Measurements from ENCODE around the gene ITGB4.

The ITGB4 gene

GRCh38 chr17:75697651-75698291, 23.5 kb upstream of the ITGB4 start:
- ATAC-seq, result no peak

GRCh38 chr17:75698659-75699058, 22.6 kb upstream of the ITGB4 start:
- ATAC-seq, result no peak
- DNase-seq, result no peak

More at GRCh38 chr17:75697651-75698291, 23.5 kb upstream of the ITGB4 start:
- DNase-seq, result no peak

- no peak for DNase-seq
- no peak for ATAC-seq
Measured at GRCh38 chr17:75701288-75701687, 20.0 kb upstream of the ITGB4 start.

DNA sequence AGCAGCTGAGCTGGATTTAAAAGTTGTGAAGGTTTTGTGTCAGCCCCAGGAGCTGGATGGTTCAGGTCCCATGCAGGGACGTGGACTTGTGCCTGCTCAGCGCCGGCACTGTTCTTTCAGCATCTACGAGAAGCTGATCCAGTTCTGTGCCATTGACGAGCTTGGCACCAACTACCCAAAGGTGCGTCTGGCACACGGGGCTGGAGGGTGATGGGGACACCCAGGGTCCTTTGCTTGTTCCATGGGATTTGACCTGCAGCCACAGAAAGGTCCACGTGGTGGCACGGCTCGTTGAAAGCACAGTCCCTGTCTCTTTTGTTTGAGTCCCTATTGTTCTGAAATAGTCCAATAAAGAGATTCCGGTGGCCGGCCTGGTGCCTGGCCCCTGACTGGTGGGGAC, 18.1 kb upstream of the ITGB4 start:
- ATAC-seq (no peak), DNase-seq (no peak)

GRCh38 chr17:75703591-75703990, 17.7 kb upstream of the ITGB4 start:
- DNase-seq, result no peak
- ATAC-seq, result no peak

DNA sequence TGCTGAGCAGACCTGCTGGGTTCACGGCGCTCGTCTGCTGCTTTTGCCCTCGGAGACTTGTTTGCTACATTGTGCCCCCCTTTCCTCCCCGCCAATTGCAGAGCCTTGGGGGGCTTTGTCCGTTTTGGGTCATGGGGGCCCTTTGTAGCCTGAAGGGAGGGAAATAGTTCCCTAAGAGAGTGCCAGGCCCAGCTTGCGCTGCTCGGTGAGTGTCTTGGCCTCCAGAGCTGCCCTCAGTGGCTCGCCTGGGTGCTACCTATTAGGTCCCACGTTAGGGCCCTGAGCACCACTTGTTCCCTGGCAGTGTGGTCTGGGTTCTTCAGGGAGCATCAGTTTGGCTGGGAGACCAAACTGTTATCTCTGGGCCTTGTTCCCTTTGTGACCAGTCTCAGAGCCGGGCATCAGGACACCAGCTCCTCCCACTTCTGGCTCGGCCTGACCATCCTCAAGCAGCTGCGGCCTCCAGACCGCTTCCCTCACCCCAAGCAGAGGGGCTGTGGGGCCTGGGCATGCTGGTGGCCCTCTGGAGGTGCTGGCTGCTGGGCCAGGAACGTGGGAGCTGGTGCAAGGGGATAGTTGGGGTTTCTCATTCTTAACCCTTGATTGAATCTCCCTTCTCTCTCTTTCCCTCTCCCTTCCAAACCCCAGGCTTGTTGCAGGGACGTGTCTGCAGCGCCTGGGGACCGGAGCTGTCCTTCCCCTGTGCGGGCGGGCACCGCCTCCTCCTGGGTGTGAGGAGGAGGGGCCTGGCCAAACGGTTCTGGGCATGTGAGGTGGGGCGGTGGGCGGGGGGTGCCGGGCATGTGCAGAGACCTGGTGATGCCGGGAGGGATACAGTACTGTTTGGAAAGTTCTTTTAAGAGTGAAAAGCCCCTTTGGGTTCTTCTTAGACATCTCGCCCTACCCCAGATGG, 16.0 kb upstream of the ITGB4 start:
- ATAC-seq (no peak), DNase-seq (no peak)

DNA sequence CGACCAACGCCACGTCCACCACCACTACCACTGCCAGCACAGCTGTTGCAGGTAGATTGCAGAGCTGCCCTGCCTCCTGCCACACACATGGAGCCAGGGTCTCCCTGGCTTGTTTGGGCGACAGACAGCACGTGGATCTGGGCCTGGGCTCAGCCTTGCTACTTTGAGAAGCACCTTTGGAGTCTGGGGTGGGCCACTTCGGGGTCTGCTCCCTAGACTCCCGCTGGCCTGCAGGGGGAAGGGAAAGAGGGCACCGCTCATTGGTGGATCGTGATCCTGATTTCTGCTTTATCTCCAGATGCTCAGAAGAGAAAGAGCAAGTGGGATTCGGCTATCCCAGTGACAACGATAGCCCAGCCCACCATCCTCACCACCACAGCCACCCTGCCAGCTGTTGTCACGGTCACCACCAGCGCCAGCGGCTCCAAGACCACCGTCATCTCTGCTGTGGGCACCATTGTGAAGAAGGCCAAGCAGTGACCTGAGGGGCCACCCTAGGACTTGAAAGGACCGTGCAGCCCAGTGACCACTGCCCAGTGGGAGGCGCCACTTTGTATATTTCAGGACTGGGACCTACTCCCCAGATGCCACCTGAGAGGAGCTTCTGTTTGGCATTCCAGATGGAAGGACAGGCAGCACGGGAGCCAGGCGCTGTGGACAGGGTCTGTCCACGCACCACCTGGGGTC, 15.1 kb upstream of the ITGB4 start:
- ATAC-seq (no peak), DNase-seq (no peak)

- DNase-seq, result no peak
- no peak for ATAC-seq
Measured at GRCh38 chr17:75707079-75707571, 14.1 kb upstream of the ITGB4 start.

DNA sequence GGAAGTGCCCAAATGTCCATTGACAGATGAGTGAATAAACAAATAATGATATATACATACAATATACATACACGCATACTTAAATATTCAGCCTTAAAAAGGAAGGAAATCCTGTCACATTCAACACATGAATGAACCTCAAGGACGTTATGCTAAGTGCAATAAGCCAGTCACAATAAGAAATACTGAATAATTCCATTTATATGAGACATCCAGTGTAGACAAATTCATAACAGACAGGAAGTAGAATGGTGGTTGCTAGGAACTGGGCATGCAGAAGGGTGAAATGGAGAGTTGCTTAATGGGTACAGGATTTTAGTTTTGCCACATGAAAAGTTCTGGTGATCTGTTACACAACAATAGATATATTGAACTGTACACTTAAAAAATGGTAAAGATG, 8.8 kb upstream of the ITGB4 start:
- no peak for DNase-seq
- no peak for ATAC-seq

- ATAC-seq (no peak), DNase-seq (no peak)
Measured at GRCh38 chr17:75719732-75720131, 1.5 kb upstream of the ITGB4 start.

GRCh38 chr17:75721463-75722011, 278 bp downstream of the ITGB4 start:
- no peak for DNase-seq
- ATAC-seq, result no peak

- ATAC-seq (no peak), DNase-seq (no peak)
Measured at GRCh38 chr17:75722076-75722475, 817 bp downstream of the ITGB4 start.

DNA sequence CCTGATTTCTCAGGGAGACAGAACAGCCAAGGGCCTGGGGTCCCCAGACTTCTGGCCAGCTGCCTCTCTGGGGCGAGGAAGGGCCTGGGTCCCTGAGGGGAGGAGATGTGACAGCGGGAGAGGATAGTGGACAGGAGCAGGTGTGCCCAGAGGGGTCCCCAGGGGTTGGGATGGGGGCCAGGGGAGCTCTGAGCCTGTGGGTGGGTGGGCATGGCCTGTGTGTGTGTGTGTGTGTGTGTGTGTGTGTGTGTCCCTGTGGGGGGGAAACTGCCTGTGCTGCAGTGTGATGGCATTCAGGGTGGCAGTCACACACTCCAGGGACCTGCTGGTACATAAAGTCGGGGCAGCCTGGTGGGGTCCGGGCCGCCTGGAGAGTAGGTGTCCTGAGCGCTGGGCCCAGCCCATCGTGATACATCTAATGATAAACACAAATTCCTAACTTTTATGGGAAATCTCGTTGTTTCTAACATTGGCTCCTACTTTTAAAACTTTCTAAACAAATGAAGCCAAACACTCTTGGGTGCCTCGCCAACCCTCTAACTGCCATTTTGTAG, 1.4 kb downstream of the ITGB4 start:
- no peak for ATAC-seq
- DNase-seq, result no peak

DNA sequence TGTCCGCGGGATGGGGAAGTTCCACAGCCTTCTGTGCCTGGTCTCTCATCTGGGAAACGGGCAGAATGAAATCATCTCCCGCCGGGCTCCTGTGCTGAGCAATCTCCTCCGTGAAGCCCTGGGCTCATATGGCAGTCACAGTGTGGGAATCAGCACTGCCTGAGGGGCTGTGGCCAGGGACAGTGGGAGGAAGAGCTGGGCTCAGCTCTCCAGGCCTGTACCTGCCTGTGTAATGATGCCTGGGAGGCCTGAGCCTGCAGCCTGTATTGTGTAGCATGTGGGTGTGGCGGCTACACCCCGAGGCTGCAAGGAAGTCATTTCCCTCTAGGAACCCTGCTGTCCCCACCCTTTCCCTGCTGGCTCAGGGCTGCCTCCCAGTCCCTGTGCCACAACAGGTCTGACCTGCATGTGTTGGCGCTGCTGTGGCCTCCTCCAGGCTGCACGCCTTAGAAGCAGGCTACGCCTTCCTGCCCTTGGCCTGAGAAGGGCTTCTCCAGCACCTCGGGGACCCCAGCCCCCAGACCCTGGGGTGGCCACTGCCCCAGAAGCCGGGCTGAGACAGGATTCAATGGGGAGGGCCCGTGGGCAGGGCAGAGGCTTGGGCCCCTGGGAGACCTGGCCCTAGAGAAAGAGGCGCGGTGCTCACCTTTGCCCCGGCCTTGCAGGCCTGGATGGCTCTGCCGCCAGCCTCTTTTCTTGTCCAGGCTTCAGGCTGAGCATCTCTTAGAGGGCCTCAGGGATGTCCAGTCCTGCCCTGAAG, 2.1 kb downstream of the ITGB4 start:
- ATAC-seq (no peak), DNase-seq (no peak)

DNA sequence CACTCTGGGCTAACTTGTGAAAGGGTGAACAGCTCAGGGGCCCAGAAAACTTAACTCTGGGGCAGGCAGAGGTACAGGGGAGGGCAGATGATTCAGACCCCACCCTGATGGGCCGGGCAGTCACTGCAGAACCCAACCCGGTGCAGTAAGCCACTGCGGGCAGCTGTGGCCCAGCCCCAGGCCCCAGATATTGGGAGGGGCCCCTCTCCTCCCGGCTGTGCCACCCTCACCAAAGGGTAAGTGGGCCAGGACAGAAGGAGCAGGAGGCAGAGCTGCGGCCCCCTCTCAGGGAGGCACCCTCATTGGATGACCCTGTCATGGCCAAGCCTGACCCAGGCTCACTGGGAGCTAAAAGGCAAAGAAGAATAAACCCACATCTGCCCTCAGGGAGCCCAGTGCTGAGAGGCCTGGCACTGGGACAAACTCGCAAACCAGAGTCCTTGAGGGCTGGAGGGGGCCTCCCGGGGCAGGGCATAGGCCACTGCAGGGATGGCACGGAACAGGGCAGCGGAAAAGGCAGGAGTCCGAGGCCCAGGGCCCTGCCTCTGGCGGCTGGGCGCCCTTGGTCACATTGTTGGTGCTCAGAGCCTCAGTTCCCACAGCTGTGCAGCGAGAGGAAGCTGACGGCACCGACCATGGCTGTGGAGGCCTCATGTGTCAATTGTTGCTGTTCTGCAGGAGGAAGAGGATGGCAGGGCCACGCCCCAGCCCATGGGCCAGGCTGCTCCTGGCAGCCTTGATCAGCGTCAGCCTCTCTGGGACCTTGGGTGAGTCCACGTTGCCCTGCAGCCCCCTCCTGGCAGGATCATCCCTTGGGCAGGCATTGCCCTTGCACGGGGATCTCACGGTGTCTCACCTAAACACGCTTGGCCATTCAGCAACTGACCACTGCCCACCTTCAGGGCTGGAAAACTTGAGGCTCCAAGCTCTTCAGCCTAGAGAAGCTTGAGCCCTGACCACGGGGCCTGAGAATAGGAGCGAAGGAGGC, 3.1 kb downstream of the ITGB4 start:
- no peak for DNase-seq
- no peak for ATAC-seq

DNA sequence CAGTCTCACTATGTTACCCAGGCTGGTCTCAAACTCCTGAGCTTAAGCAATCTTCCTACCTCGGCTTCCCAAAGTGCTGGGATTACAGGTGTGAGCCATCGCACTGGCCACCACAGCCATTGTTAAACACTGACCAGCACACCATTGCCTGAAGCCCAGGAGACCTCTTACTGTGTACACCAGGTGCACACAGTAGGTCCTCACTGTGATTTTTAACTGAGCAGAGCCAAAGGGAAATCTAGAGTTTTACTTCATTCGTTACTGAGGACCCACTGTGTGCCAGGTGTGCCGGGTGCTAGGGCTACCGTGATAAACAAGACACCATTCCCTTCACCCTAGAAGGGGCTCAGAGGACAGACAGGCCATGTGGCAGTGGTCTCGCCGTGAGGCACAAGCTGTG, 4.2 kb downstream of the ITGB4 start:
- no peak for DNase-seq
- no peak for ATAC-seq

GRCh38 chr17:75727391-75727790, 6.1 kb downstream of the ITGB4 start:
- DNase-seq, result no peak
- ATAC-seq, result no peak

DNA sequence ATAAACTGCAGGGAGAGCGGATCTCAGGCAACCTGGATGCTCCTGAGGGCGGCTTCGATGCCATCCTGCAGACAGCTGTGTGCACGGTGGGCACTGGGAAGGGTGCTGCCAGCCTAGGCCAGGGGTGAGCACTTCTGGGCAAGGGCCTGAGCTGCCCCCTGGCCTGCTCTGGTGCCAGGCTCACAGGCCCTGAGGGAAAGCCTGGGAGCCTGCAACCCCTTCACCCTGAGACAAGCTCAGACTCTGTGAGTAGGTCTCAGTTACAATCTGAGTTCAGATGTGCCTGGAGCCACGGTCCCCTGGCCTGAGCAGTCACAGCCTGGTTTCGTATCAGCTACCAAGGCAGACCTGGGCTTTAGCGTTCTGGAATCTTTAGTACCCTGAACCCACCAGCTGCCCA, 8.1 kb downstream of the ITGB4 start:
- no peak for DNase-seq
- no peak for ATAC-seq

- DNase-seq, result no peak
Measured at GRCh38 chr17:75730065-75730464, 8.8 kb downstream of the ITGB4 start.

GRCh38 chr17:75731086-75731715, 9.9 kb downstream of the ITGB4 start:
- ATAC-seq (no peak), DNase-seq (no peak)

More at GRCh38 chr17:75730065-75730464, 8.8 kb downstream of the ITGB4 start:
- no peak for ATAC-seq

Data from stimulated activated naive CD8-positive, alpha-beta T cell treated with anti-CD3 and anti-CD28 coated beads, Interleukin-15, Interleukin-2, amounts not matched to agents 100 U/mL and 50 U/mL, for 24 hours (primary cell).